Naive B cell (primary cell): ENCODE measurements around the gene IGF1. TPM values are rescaled to one million over a fixed set of nuclear protein-coding genes. Genes with fewer than 3 reads are reported as not detected.
A peak's percentile ranks its signal among the peaks of the same experiment; 100 is the strongest.

Experiments used
- ATAC-seq, 2 donors: fragments of 150-1000 bp; cut with Tn5 transposase; 2 replicates each; pipeline ENCODE4 v1.10.0; 2021; ENCODE audit warnings: low read depth in 2 of 2, mild to moderate bottlenecking in 2 of 2, moderate library complexity in 2 of 2
- DNase-seq: peaks from one replicate; pipeline ENCODE4 v3.0.0; 2022
- H3K27ac Mint-ChIP-seq, 6 donors: one replicate each; pipeline ENCODE4 v1.8.0; 2020 to 2022; ENCODE audit warnings: mild to moderate bottlenecking in 6 of 6, mixed read lengths in 6 of 6, moderate library complexity in 5 of 6, inconsistent platforms in 2 of 6
- H3K27me3 Mint-ChIP-seq, 3 donors: one replicate each; pipeline ENCODE4 v1.8.0; 2021 to 2022; ENCODE audit warnings: mixed read lengths in 3 of 3, mild to moderate bottlenecking in 1 of 3
- H3K36me3 Mint-ChIP-seq, 2 donors: one replicate each; pipeline ENCODE4 v1.8.0; 2020 to 2022; ENCODE audit warnings: mixed read lengths in 2 of 2, inconsistent platforms in 1 of 2, mild to moderate bottlenecking in 1 of 2
- H3K4me1 Mint-ChIP-seq, 3 donors: one replicate each; pipeline ENCODE4 v1.8.0; 2020 to 2022; ENCODE audit warnings: mixed read lengths in 3 of 3, inconsistent platforms in 1 of 3, mild to moderate bottlenecking in 1 of 3, moderate library complexity in 1 of 3
- H3K4me3 Mint-ChIP-seq, 8 donors: one replicate each; pipeline ENCODE4 v1.8.0; 2020 to 2022; ENCODE audit warnings: mild to moderate bottlenecking in 8 of 8, mixed read lengths in 8 of 8, moderate library complexity in 8 of 8, inconsistent platforms in 2 of 8
- H3K9me3 Mint-ChIP-seq, 7 donors: one replicate each; pipeline ENCODE4 v1.8.0; 2020 to 2022; ENCODE audit warnings: mixed read lengths in 7 of 7, mild to moderate bottlenecking in 5 of 7, inconsistent platforms in 2 of 7, moderate library complexity in 1 of 7
- polyA plus RNA-seq, 6 donors: library from polyadenylated mRNA; unstranded; fragments of 300-500 nt; fragmentation: Illumina TruSeq; gene quantifications; one replicate each; pipeline ENCODE4 v1.2.3, GENCODE V29; 2021; ENCODE audit warnings: low read depth in 6 of 6

The IGF1 gene
- polyA plus RNA-seq, 6 donors from 2014 or later, result not detected

DNA sequence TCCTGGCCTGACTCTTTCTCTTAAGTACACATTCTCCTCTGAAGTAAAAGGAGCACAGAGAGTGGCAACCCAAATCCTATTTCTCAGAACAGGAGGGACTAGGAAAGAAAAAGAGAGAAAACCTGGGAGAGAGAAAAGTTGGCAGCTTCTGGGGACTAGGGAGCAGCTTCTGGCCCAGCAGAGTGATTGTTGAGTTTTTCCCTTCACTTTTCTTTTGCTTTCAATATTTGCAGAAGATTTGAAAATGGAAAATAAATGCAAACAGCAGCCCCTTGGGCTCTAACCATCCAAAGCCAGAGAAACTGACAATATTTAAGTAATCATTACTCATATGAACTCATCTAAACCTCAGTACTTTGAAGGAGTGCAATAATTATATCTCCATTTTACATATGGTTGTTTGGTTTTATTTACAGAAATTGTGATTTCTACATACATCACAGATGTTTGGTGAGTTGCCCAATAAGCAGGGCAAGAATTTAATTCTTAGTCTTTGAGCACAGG lies 28.8 kb upstream of the IGF1 start:
- no peak for ATAC-seq
- no peak overlapping the region for H3K4me3 Mint-ChIP-seq
- H3K9me3 Mint-ChIP-seq, result peaks cover 0 to 11% (median 3%) of the 10 kb centered on the region in 7 donors
- no peaks in the 10 kb centered on the region for H3K4me1 Mint-ChIP-seq
- peaks cover 0 to 4% (median 0%) of the 10 kb centered on the region in 3 donors for H3K27me3 Mint-ChIP-seq
- no peak overlapping the region for H3K27ac Mint-ChIP-seq
- DNase-seq, result no peak
- H3K36me3 Mint-ChIP-seq, result no peaks in the 10 kb centered on the region

GRCh38 chr12:102508052-102508451 lies 27.7 kb upstream of the IGF1 start:
- peaks cover 4 to 8% (median 6%) of the 10 kb centered on the region in 3 donors for H3K4me1 Mint-ChIP-seq
- H3K36me3 Mint-ChIP-seq, result no peaks in the 10 kb centered on the region
- peaks cover 0 to 11% (median 3%) of the 10 kb centered on the region in 7 donors for H3K9me3 Mint-ChIP-seq
- no peaks in the 10 kb centered on the region for H3K27me3 Mint-ChIP-seq
- no peak overlapping the region for H3K27ac Mint-ChIP-seq
- DNase-seq, result no peak
- no peak overlapping the region for H3K4me3 Mint-ChIP-seq
- no peak for ATAC-seq

- H3K36me3 Mint-ChIP-seq, result no peaks in the 10 kb centered on the region
- peaks cover 0 to 11% (median 3%) of the 10 kb centered on the region in 7 donors for H3K9me3 Mint-ChIP-seq
- peaks cover 4 to 8% (median 7%) of the 10 kb centered on the region in 3 donors for H3K4me1 Mint-ChIP-seq
- no peak overlapping the region for H3K27ac Mint-ChIP-seq
- no peak for ATAC-seq
- H3K27me3 Mint-ChIP-seq, result no peaks in the 10 kb centered on the region
- no peak overlapping the region for H3K4me3 Mint-ChIP-seq
- no peak for DNase-seq
These were observed 26.9 kb upstream of the IGF1 start for GRCh38 chr12:102507301-102507700.

- DNase-seq, result no peak
These were observed 24.5 kb upstream of the IGF1 start for GRCh38 chr12:102504871-102505270.

GRCh38 chr12:102504280-102504679 lies 23.9 kb upstream of the IGF1 start:
- no peak overlapping the region for H3K27ac Mint-ChIP-seq
- H3K9me3 Mint-ChIP-seq, result peaks cover 0 to 11% (median 5%) of the 10 kb centered on the region in 7 donors
- DNase-seq (no peak), ATAC-seq (no peak)
- peaks cover 4 to 8% (median 7%) of the 10 kb centered on the region in 3 donors for H3K4me1 Mint-ChIP-seq
- H3K27me3 Mint-ChIP-seq, result peaks cover 0 to 11% (median 0%) of the 10 kb centered on the region in 3 donors
- H3K4me3 Mint-ChIP-seq, result no peak overlapping the region
- no peaks in the 10 kb centered on the region for H3K36me3 Mint-ChIP-seq

More at GRCh38 chr12:102504871-102505270, 24.5 kb upstream of the IGF1 start:
- Mint-ChIP-seq H3K36me3 (no peaks in the 10 kb centered on the region), H3K4me1 (peaks cover 4 to 8% (median 7%) of the 10 kb centered on the region in 3 donors), H3K27me3 (peaks cover 0 to 11% (median 0%) of the 10 kb centered on the region in 3 donors), H3K9me3 (peaks cover 0 to 11% (median 5%) of the 10 kb centered on the region in 7 donors), H3K27ac (no peak overlapping the region), H3K4me3 (no peak overlapping the region)
- no peak for ATAC-seq

DNA sequence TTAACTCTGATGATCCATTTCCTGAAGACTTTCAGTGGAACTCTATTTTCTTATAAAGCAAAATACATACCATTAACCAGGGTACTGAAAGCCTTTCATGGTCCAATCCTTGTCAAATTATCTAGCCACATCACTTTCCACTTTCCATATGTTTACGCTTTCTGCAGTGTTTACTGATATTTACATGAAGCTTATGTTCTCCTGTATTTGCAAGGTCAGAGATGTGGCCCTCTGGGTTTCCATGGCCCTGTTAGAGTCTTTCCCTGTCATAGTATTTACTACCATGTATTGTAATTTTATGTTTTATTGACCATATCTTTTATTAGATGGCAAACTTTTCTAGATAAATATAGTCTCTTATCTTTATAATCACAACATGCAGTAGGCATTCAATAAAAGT lies 23.5 kb upstream of the IGF1 start:
- Mint-ChIP-seq H3K4me3 (no peak overlapping the region), H3K9me3 (peaks cover 0 to 11% (median 5%) of the 10 kb centered on the region in 7 donors), H3K27me3 (peaks cover 0 to 11% (median 0%) of the 10 kb centered on the region in 3 donors), H3K36me3 (no peaks in the 10 kb centered on the region), H3K27ac (no peak overlapping the region), H3K4me1 (peaks cover 4 to 8% (median 7%) of the 10 kb centered on the region in 3 donors)
- DNase-seq, result no peak
- ATAC-seq, result no peak

DNA sequence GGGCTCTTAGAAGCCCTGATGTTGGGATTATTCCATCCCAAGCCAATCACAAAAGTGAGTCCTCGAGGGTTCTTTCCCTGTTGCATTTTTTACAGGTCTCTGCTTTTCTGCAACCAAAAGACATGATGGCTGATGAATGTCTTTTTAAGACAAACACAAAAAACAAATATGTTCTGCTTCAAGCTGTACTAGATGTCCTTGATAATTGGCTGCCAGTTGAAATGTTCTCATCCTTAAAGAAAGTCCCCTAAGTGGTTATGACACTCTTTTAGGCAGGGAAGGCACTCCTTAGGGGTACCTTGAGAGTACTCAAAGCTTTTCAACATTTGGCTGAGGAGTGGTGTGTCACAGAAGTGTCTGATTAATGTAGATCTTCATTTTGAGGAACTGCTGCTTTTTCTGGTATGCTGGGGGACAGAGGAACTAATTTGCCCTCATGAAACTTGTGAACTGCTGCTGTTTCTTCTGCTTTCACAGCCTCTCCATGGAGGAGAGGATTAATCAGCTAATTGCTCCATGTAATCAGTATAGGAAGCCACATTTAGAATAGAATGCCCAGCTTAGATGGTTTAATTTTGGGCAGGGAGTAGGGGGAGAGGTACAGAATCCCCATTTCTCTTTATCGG lies 22.8 kb upstream of the IGF1 start:
- Mint-ChIP-seq H3K36me3 (no peaks in the 10 kb centered on the region), H3K27ac (peak overlapping the region in 1 of 6 donors; percentile 23), H3K9me3 (peaks cover 0 to 11% (median 5%) of the 10 kb centered on the region in 7 donors), H3K4me1 (peaks cover 4 to 8% (median 7%) of the 10 kb centered on the region in 3 donors), H3K4me3 (no peak overlapping the region), H3K27me3 (peaks cover 0 to 11% (median 0%) of the 10 kb centered on the region in 3 donors)
- peak; percentile 60 to 67 for ATAC-seq
- DNase-seq, result no peak

DNA sequence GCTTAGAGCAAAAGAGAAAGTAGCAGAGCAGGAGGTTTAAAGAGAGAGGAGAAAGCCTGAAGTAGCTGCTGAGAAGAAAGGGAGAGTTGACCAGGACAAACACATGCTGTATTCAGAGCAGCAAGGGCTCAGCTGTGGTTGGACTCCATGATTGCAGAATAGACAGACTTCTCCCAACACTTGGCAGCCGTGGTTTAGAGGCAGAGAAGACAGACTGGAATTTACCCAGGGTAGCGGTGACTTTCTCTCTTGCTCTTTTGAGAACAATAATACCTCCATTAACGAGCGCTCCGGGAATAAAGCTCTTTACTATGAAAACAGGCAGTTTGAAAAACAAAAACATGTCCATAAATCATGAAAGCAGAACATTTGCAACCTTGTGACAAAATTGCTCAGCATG lies 21.4 kb upstream of the IGF1 start:
- peaks cover 0 to 11% (median 0%) of the 10 kb centered on the region in 3 donors for H3K27me3 Mint-ChIP-seq
- peak overlapping the region in 1 of 6 donors; percentile 10 for H3K27ac Mint-ChIP-seq
- peaks cover 4 to 8% (median 7%) of the 10 kb centered on the region in 3 donors for H3K4me1 Mint-ChIP-seq
- no peak overlapping the region for H3K4me3 Mint-ChIP-seq
- ATAC-seq (no peak), DNase-seq (no peak)
- H3K36me3 Mint-ChIP-seq, result no peaks in the 10 kb centered on the region
- H3K9me3 Mint-ChIP-seq, result peaks cover 0 to 9% (median under 1%) of the 10 kb centered on the region in 7 donors

- H3K36me3 Mint-ChIP-seq, result peaks cover 0 to 9% of the 10 kb centered on the region in 2 donors
- no peak for ATAC-seq
- peaks cover 3 to 16% (median 6%) of the 10 kb centered on the region in 7 donors for H3K9me3 Mint-ChIP-seq
- peaks cover 3 to 20% (median 11%) of the 10 kb centered on the region in 3 donors for H3K27me3 Mint-ChIP-seq
- H3K4me1 Mint-ChIP-seq, result peaks cover under 1 to 4% (median 4%) of the 10 kb centered on the region in 3 donors
- H3K4me3 Mint-ChIP-seq, result no peak overlapping the region
- no peak overlapping the region for H3K27ac Mint-ChIP-seq
- no peak for DNase-seq
These were observed 18.1 kb upstream of the IGF1 start for GRCh38 chr12:102498471-102498870.

DNA sequence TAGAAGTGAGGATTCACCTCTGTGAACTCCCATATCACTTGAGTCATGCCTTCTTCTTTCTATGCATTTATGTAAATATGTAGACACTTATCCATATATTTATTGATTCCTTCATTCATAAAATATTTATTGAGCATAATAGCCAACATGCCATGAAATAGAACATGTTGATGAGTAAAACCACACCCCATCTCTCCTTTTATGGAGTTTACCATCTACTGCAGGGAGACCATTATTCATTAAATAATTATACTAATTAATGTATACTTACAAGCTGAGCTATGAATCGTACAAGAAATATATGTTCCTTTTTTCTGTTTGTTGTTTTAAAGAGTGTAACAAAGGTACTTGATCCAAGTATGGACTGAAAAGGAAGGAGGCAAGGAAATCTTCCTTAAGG lies 17.4 kb upstream of the IGF1 start:
- peaks cover 0 to 9% of the 10 kb centered on the region in 2 donors for H3K36me3 Mint-ChIP-seq
- H3K27ac Mint-ChIP-seq, result no peak overlapping the region
- no peaks in the 10 kb centered on the region for H3K4me1 Mint-ChIP-seq
- H3K9me3 Mint-ChIP-seq, result peaks cover 3 to 23% (median 9%) of the 10 kb centered on the region in 7 donors
- no peak for ATAC-seq
- H3K4me3 Mint-ChIP-seq, result no peak overlapping the region
- H3K27me3 Mint-ChIP-seq, result peaks cover 10 to 27% (median 18%) of the 10 kb centered on the region in 3 donors
- DNase-seq, result no peak

- DNase-seq (no peak), ATAC-seq (no peak)
- H3K27me3 Mint-ChIP-seq, result peaks cover 11 to 37% (median 24%) of the 10 kb centered on the region in 3 donors
- H3K9me3 Mint-ChIP-seq, result peaks cover 3 to 31% (median 12%) of the 10 kb centered on the region in 7 donors
- no peak overlapping the region for H3K4me3 Mint-ChIP-seq
- H3K4me1 Mint-ChIP-seq, result no peaks in the 10 kb centered on the region
- no peak overlapping the region for H3K27ac Mint-ChIP-seq
- peaks cover 0 to 9% of the 10 kb centered on the region in 2 donors for H3K36me3 Mint-ChIP-seq
These were observed 16.2 kb upstream of the IGF1 start for GRCh38 chr12:102496591-102496990.

DNA sequence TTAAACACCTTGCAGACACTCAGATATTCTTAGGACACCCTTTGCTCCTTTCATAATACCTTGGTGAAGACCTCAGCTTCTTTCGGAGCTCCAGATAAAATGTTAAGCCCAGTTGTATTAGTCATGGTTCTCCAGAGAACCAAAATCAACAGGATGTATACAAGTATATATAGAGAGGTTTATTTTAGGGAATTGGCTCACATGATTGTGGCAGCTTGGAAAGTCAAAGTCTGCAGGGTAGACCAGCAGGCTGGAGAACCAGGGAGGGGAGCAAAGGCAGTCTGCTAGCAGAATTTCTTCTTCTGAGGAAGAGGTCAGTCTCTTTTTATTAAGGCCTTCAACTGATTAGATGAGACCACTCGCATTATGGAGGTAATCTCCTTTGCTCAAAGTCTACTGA lies 6.9 kb upstream of the IGF1 start:
- DNase-seq (no peak), ATAC-seq (no peak)
- Mint-ChIP-seq H3K27me3 (peaks cover 0 to 22% (median 10%) of the 10 kb centered on the region in 3 donors), H3K36me3 (no peaks in the 10 kb centered on the region), H3K4me1 (peaks cover 8 to 15% (median 15%) of the 10 kb centered on the region in 3 donors), H3K27ac (no peak overlapping the region), H3K9me3 (peaks cover 0 to 9% (median 5%) of the 10 kb centered on the region in 7 donors), H3K4me3 (no peak overlapping the region)

DNA sequence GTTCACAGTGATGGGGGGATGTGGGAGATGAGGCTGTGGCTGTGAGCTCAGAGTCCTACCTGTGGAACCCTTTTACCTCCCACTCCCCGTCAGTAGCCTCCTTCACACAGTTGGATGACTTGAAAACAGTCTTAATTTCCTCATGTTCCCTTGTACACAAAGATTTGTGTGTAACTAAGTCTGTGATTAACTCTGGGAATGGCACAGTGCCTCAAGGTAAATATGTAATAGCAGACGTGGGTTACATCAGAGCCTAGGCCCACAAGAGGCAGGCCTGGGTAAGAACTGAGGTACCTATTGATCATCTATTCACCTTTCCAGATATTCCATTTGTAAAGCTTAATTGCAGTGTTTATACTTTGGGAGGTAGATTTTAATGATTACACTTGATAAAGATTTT lies 5.8 kb upstream of the IGF1 start:
- Mint-ChIP-seq H3K27me3 (peaks cover 0 to 17% (median 3%) of the 10 kb centered on the region in 3 donors), H3K27ac (no peak overlapping the region)
- ATAC-seq, result no peak

More for the DNA sequence above, 5.8 kb upstream of the IGF1 start:
- Mint-ChIP-seq H3K4me1 (peaks cover 8 to 15% (median 15%) of the 10 kb centered on the region in 3 donors), H3K4me3 (no peak overlapping the region), H3K9me3 (peaks cover 0 to 7% (median 3%) of the 10 kb centered on the region in 7 donors), H3K36me3 (no peaks in the 10 kb centered on the region)
- no peak for DNase-seq
